MM.1S (cell line): ENCODE measurements around the gene SPECC1.

Experiments used
- DNase-seq: peaks from one replicate; pipeline ENCODE4 v3.0.0-alpha.2; 2015
- H2AFZ ChIP-seq: fragments of 300-600 bp; sonication (generic); 2 replicates; pipeline ENCODE4 v1.6.0; 2016; ENCODE audit warnings: antibody characterized with exemption, low read length
- H3F3A ChIP-seq: fragments of 300-600 bp; sonication (generic); 2 replicates; pipeline ENCODE4 v1.6.1; 2016; ENCODE audit warnings: mild to moderate bottlenecking, antibody characterized with exemption, low read length, moderate library complexity, mixed read lengths; ENCODE audit not compliant: insufficient read depth
- H3K27ac ChIP-seq: fragments of 300-600 bp; sonication (generic); 2 replicates; pipeline ENCODE4 v1.5.1; 2016; ENCODE audit warnings: mild to moderate bottlenecking, low read length
- H3K27me3 ChIP-seq: fragments of 300-600 bp; sonication (generic); replicated peaks from 2 replicates; pipeline ENCODE4 v1.6.0; 2016; ENCODE audit warnings: low read length; ENCODE audit not compliant: insufficient read depth
- H3K36me3 ChIP-seq: fragments of 300-600 bp; sonication (generic); replicated peaks from 2 replicates; pipeline ENCODE4 v1.6.1; 2016; ENCODE audit warnings: mild to moderate bottlenecking, low read length, mixed read lengths; ENCODE audit not compliant: insufficient read depth
- H3K4me1 ChIP-seq: fragments of 300-600 bp; sonication (generic); 2 replicates; pipeline ENCODE4 v1.6.1; 2016; ENCODE audit warnings: low read length, mixed read lengths
- H3K4me2 ChIP-seq: fragments of 300-600 bp; sonication (generic); 2 replicates; pipeline ENCODE4 v1.6.0; 2016; ENCODE audit warnings: low read depth, low read length
- H3K4me3 ChIP-seq: fragments of 300-600 bp; sonication (generic); 2 replicates; pipeline ENCODE4 v1.5.1; 2016; ENCODE audit warnings: low read length, mixed read lengths
- H3K79me2 ChIP-seq: fragments of 300-600 bp; sonication (generic); 2 replicates; pipeline ENCODE4 v1.6.1; 2016; ENCODE audit warnings: mixed run types, low read length, mixed read lengths
- H3K9ac ChIP-seq: fragments of 300-600 bp; sonication (generic); 2 replicates; pipeline ENCODE4 v1.6.1; 2016; ENCODE audit warnings: low read length, mixed read lengths
- H3K9me2 ChIP-seq: fragments of 300-600 bp; sonication (generic); replicated peaks from 2 replicates; pipeline ENCODE4 v1.6.1; 2016; ENCODE audit warnings: mild to moderate bottlenecking, low read length, mixed read lengths; ENCODE audit not compliant: insufficient read depth
- H3K9me3 ChIP-seq: fragments of 300-600 bp; sonication (generic); replicated peaks from 2 replicates; pipeline ENCODE4 v1.6.1; 2016; ENCODE audit warnings: mild to moderate bottlenecking, low read length, mixed read lengths; ENCODE audit not compliant: insufficient read depth
- H4K20me1 ChIP-seq: fragments of 300-600 bp; sonication (generic); 2 replicates; pipeline ENCODE4 v1.6.1; 2016; ENCODE audit warnings: mild to moderate bottlenecking, low read length, moderate library complexity, mixed read lengths; ENCODE audit not compliant: insufficient read depth
- CTCF ChIP-seq: fragments of 300-600 bp; sonication (generic); IDR thresholded peaks from 2 replicates; pipeline ENCODE4 v1.5.1; 2016; ENCODE audit warnings: antibody characterized with exemption, low read length, mixed read lengths
- EZH2 ChIP-seq: fragments of 300-600 bp; sonication (generic); optimal IDR thresholded peaks from 2 replicates; pipeline ENCODE3; 2017; ENCODE audit warnings: low read depth, mild to moderate bottlenecking, antibody characterized with exemption, low read length, mixed read lengths
- EZH2phosphoT487 ChIP-seq: fragments of 300-600 bp; sonication (generic); IDR thresholded peaks from 2 replicates; pipeline ENCODE4 v1.6.1; 2018; ENCODE audit warnings: antibody characterized with exemption, low read length

The SPECC1 gene

DNA sequence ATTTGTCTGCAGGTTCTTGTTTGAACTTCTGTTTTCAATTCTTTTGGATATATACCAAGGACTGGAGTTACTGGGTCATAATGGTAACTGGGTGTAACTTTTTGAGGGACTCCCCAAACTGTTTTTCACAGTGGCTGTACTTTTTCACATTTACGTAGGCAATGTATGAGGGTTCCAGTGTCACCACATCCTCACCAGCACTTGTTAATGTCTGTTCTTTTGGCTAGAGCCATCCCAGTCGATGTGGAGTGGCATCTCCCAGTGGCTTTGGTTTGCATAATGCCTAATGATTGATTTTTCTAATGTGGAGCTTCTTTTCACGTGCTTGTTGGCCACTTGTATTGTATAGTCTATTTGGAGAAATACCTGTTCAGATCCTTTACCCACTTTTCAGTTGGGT lies 59.3 kb downstream of the SPECC1 start:
- no peaks in the 10 kb centered on the region for H4K20me1 ChIP-seq
- no peaks in the 10 kb centered on the region for H3K36me3 ChIP-seq
- H3K27ac ChIP-seq: no peak overlapping the region
- TF ChIP-seq EZH2phosphoT487 (no peak), CTCF (no peak), EZH2 (no peak)
- peaks cover 41% of the 10 kb centered on the region for H3F3A ChIP-seq
- 0 out of 2 replicates have a peak, but pooled peaks cover 4% of the 10 kb centered on the region for H3K79me2 ChIP-seq
- no peaks in the 10 kb centered on the region for H3K27me3 ChIP-seq
- H3K9me3 ChIP-seq: no peaks in the 10 kb centered on the region
- no peak for DNase-seq
- peaks cover 44% of the 10 kb centered on the region for H3K4me1 ChIP-seq
- no peak overlapping the region for H3K9ac ChIP-seq
- no peaks in the 10 kb centered on the region for H3K9me2 ChIP-seq
- H3K4me3 ChIP-seq: no peak overlapping the region
- H3K4me2 ChIP-seq: no peak overlapping the region
- no peak overlapping the region for H2AFZ ChIP-seq

DNA sequence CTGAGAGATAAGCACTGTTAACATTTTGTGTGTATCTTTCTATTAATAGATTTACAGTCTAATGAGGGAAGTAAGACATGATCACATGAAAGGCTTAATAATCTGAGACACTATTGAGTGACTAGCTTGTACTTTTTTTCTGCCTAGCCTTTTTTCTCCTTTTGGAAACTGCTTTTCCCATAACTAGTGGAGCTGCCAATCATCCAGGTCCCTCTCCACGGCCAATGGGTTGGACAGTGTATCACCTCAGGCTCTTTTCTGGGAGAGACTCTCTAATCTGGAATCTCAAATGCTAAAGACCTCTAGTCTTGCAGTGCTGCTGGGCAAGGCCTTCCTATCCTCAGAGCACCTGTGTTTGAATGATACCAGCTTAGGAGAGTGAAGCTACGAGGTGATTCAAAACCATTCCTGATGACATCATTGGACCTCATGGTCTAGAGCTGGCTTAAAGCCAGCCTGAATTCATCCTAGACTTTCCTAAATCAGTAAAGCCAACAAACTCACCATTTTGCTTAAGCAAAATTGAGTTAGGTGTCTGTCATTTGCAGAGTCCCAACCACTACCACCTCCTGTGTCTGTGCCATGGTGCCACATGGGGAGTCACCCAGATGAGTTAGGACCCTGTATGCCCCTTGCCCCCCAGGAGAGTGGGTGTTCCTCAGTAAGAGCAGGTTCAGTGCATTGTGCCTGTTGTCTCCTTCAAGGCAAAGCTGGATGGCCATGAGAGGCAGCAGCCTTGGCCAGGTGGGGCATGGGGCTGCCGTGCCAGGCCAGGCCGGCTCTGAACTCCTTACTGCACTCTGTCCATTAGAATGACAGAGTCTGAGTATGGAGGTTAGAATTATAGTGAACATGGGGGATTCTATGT lies 62.9 kb downstream of the SPECC1 start:
- Histone ChIP-seq H3K9ac (no peak overlapping the region; the same call in 1 of the 2 replicates), H3K79me2 (peaks cover 34% of the 10 kb centered on the region), H3K9me3 (no peaks in the 10 kb centered on the region), H3K36me3 (no peaks in the 10 kb centered on the region), H3K27ac (peak overlapping the region; percentile 79; the same call in 1 of the 2 replicates), H2AFZ (peak overlapping the region; percentile 51; the same call in 1 of the 2 replicates), H3K9me2 (no peaks in the 10 kb centered on the region), H3K4me1 (peaks cover 29% of the 10 kb centered on the region), H3K27me3 (no peaks in the 10 kb centered on the region), H3K4me2 (peak overlapping the region; percentile 96), H3F3A (peaks cover 15% of the 10 kb centered on the region), H4K20me1 (no peaks in the 10 kb centered on the region), H3K4me3 (peak overlapping the region; percentile 59; the same call in 1 of the 2 replicates)
- DNase-seq: no peak
- TF ChIP-seq CTCF: no peak
- no peak for TF ChIP-seq EZH2
- no peak for TF ChIP-seq EZH2phosphoT487

- peaks cover 29% of the 10 kb centered on the region for H3K4me1 ChIP-seq
- DNase-seq: no peak
- H3K9me2 ChIP-seq: no peaks in the 10 kb centered on the region
- H3K4me2 ChIP-seq: peak overlapping the region; percentile 96
- no peaks in the 10 kb centered on the region for H3K36me3 ChIP-seq
- peak overlapping the region; percentile 59 for H3K4me3 ChIP-seq
- no peaks in the 10 kb centered on the region for H3K9me3 ChIP-seq
- H3K9ac ChIP-seq: peak overlapping the region; percentile 43; the same call in 1 of the 2 replicates
- H2AFZ ChIP-seq: peak overlapping the region; percentile 51
- H3K27ac ChIP-seq: peak overlapping the region; percentile 79
- peaks cover 40% of the 10 kb centered on the region for H3K79me2 ChIP-seq
- H4K20me1 ChIP-seq: no peaks in the 10 kb centered on the region
- H3K27me3 ChIP-seq: no peaks in the 10 kb centered on the region
- H3F3A ChIP-seq: peaks cover 15% of the 10 kb centered on the region
- TF ChIP-seq CTCF (no peak), EZH2 (no peak), EZH2phosphoT487 (no peak)
Observed at GRCh38 chr17:20072692-20072992, 63.5 kb downstream of the SPECC1 start.
